Endometrial microvascular endothelial cells (primary cell): ENCODE data around the gene TPX2. TPM values are rescaled to one million over a fixed set of nuclear protein-coding genes. Genes with fewer than 3 reads are reported as not detected.

Source experiments
- in situ Hi-C: cut with HindIII; loops from 2 replicates; pipeline ENCODE4 v1.10.0; 2017; ENCODE audit warnings: low sequenced_read_pairs, low pct_unique_long_range_greater_than_20kb; ENCODE audit errors: inconsistent ontology term
- total RNA-seq: library from RNA; depleted of rRNA; stranded (reverse); fragments of >200 nt; gene quantifications from one replicate; pipeline ENCODE4 v1.2.3, GENCODE V29; 2015; ENCODE audit errors: inconsistent ontology term

The TPX2 gene
- total RNA-seq, 1 donor from 2014 or later, result 118 TPM

GRCh38 chr20:31839782-31840487 lies 100.8 kb downstream of the TPX2 start:
- in situ Hi-C loops, result no loop called here

DNA sequence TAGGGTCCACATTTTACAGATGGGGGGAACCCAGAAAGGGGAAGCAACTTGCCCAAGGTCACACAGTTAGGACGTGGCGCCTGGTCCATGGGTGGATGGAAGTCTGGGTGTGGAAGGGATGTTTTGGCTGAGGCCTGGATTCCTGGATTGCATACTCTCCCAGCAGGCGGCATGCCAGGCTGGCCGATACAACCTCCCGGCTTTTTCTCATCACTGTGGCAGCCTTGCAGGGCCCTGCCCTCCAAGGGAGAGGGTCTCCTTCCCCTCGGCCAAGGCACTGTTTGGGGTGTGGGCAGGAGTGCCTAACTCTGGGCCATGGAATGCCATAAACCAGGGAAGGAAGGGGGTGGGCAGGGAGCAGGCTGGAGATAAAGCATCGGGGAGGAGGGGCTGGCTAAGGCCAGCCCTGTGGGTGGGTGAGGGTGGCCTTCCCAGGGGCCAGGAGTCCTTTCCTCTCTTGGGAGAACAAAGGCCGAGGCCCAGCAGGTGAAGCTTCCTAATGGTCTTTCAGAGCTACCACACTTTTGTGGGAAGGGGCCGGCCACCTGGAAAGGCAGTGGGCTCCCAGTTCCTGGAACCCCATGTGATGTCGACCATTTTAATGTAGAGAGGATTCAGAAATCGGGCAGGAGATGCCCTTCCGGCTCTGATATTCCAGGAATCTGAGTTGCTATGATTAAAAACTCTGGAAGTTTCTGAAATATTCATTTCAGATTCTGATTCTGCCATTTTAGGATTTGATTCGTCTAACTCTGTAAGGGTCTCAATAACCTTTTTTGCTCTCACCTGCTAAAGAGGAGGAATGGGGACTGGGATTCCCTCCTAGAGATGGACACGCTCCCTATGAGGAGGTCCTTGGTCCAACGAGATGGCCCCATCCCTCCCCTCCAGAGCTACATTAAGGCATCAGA lies 102.1 kb downstream of the TPX2 start:
- in situ Hi-C loops, result no loop called here

DNA sequence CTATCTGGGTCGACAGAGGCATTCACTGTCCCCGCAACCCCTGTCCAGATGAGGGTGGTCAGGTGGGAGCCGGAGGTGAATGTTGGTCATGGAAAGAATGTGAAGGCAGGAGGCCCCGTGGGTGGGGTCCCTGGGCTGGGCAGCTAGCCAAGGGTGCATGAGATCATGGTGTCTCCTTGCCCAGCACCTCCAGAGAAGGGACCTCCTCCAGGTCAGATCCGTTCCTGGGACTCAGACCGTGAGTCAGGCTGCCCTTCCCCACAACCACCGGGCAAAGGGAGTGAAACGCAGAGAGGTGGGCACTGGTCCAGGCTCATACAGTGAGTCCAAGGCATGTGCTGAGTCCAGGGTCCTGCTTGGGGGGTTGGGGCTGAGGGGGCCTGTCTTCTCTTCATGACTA lies 102.8 kb downstream of the TPX2 start:
- in situ Hi-C loops, result no loop called here

- in situ Hi-C loops, result no loop called here
These were observed 103.5 kb downstream of the TPX2 start for GRCh38 chr20:31842471-31843157.

GRCh38 chr20:31843288-31843687 lies 104.2 kb downstream of the TPX2 start:
- in situ Hi-C loops, result no loop called here

DNA sequence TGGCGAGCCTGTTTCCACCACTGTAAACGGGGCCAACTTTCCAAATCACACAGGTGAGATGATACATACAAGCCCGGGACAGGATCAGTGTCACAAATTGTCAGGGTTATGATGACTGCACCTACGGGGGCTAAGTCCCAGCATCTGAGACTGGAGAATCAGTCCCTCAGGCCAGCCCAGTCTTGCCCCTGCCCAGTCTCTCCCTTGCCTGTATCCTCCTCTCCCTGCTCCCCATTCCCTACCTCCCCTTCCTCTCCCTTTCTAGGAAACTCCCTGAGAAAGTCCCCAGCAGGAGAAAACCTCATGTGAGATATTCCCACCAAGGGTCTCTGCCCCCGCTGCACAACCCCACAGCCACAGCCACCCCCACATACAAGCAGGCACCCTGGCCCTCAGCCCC lies 104.8 kb downstream of the TPX2 start:
- in situ Hi-C loops, result no loop called here

GRCh38 chr20:31844737-31845299 lies 105.7 kb downstream of the TPX2 start:
- in situ Hi-C loops, result no loop called here

GRCh38 chr20:31845300-31845863 lies 106.3 kb downstream of the TPX2 start, which contains the start of gene FOXS1:
TSS of gene FOXS1 (minus strand) at chr20:31845604. CDS start at chr20:31845542, 62 bp downstream.
- in situ Hi-C loops, result no loop called here

GRCh38 chr20:31846793-31847138 lies 107.7 kb downstream of the TPX2 start:
- in situ Hi-C loops, result no loop called here

- in situ Hi-C loops, result no loop called here
These were observed 109.3 kb downstream of the TPX2 start for GRCh38 chr20:31848088-31848999.

DNA sequence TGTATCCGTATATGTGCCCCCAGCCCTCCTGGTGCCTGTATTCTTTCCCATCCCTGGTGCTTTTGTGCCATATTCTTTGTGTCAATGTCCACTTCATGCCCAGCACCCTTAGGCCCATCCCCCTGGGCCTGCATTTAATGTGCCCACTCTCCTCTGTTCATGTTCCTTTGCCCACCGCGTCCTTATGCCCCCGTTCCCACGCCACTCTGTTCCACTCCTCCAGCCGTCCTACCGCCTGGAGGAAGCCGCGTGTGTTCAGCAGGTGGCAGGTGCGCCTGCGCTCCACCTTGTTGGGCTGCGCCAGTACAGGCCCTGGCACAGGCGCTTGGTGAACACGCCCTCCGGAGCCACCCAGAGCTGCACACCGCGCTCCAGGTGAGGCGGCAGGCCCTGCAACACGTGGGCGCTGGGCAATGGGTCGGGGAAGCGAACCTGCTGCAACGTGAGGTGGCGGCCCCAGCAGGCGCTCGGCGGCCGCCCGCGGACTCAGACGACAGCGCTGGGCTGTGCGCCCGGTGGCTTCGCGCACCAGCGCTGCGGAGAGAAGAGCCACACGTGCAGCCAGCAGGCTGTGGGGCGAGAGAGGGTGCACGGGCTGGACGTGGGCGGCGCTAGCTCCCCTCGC lies 110.3 kb downstream of the TPX2 start:
- in situ Hi-C loops, result no loop called here

Other genes with a start within 250 kb of the TPX2 start
- 91.8 TPM for gene HM13, start 224.8 kb upstream of the TPX2 start, total RNA-seq
- 279 TPM for gene ID1, start 134.0 kb upstream of the TPX2 start, total RNA-seq
- not detected for gene COX4I2, start 101.4 kb upstream of the TPX2 start, total RNA-seq
- 169 TPM for gene BCL2L1, start 16.4 kb upstream of the TPX2 start, total RNA-seq
- 1.0 TPM for gene MYLK2, start 80.1 kb downstream of the TPX2 start, total RNA-seq
- not detected for gene FOXS1, start 106.3 kb downstream of the TPX2 start, total RNA-seq
- not detected for gene DUSP15, start 131.2 kb downstream of the TPX2 start, total RNA-seq
- gene TTLL9, start 131.3 kb downstream of the TPX2 start, total RNA-seq, result not detected
- 18.4 TPM for gene PDRG1, start 212.8 kb downstream of the TPX2 start, total RNA-seq
- gene XKR7, start 228.9 kb downstream of the TPX2 start, total RNA-seq, result not detected